WTC11 (cell line): Measurements from ENCODE around the gene RGS11. TPM values are rescaled to one million over a fixed set of nuclear protein-coding genes. Genes with fewer than 3 reads are reported as not detected.
A peak's percentile ranks its signal among the peaks of the same experiment; 100 is the strongest.

Experiments
- ATAC-seq: fragments of 200-7000 bp; cut with Tn5 transposase; 2 replicates; pipeline ENCODE4 v1.10.0; 2021; ENCODE audit warnings: mild to moderate bottlenecking, moderate library complexity
- CTCF ChIA-PET: fragments of 300-600 bp; sonication (Branson Sonifier 250); formaldehyde crosslinking; loops from one replicate; lab custom pipeline; 2021; ENCODE audit warnings: antibody characterized with exemption; lab: Charles Lee
- POLR2A ChIA-PET: fragments of 350-600 bp; sonication (Branson Sonifier 250); formaldehyde crosslinking; loops from one replicate; lab custom pipeline; 2021; ENCODE audit warnings: antibody characterized with exemption; lab: Charles Lee
- DNase-seq: peaks from one replicate; pipeline ENCODE4 v3.0.0; 2021; ENCODE audit warnings: low spot score
- H3K27ac Mint-ChIP-seq: 2 replicates; pipeline ENCODE4 v1.8.0; 2021; ENCODE audit warnings: mixed read lengths
- H3K27me3 Mint-ChIP-seq: 2 replicates; pipeline ENCODE4 v1.8.0; 2021; ENCODE audit warnings: low read depth, mild to moderate bottlenecking, moderate library complexity, mixed read lengths
- H3K36me3 Mint-ChIP-seq: 2 replicates; pipeline ENCODE4 v1.8.0; 2021; ENCODE audit warnings: mixed read lengths
- H3K4me1 Mint-ChIP-seq: 2 replicates; pipeline ENCODE4 v1.8.0; 2022; ENCODE audit warnings: mixed read lengths
- H3K4me3 Mint-ChIP-seq: 2 replicates; pipeline ENCODE4 v1.8.0; 2021; ENCODE audit warnings: mild to moderate bottlenecking, moderate library complexity, mixed read lengths
- H3K9me3 Mint-ChIP-seq: 2 replicates; pipeline ENCODE4 v1.8.0; 2021; ENCODE audit warnings: mixed read lengths
- AFF4 ChIP-seq: sonication (generic); formaldehyde crosslinking; IDR thresholded peaks from 2 replicates; pipeline ENCODE4 v1.8.1; 2023; ENCODE audit warnings: mild to moderate bottlenecking, missing genetic modification reagents, borderline replicate concordance
- CDX4 ChIP-seq: fragments of 250-450 bp; sonication (Bioruptor Pico); IDR thresholded peaks from 2 replicates; pipeline ENCODE4 v1.9.0; 2021; ENCODE audit warnings: moderate library complexity, mild to moderate bottlenecking, inconsistent platforms, borderline replicate concordance
- CREM ChIP-seq: sonication (generic); formaldehyde crosslinking; IDR thresholded peaks from 2 replicates; pipeline ENCODE4 v1.8.1; 2022; ENCODE audit warnings: mild to moderate bottlenecking, missing genetic modification reagents, moderate library complexity
- EMX1 ChIP-seq: fragments of 250-450 bp; sonication (Bioruptor Pico); IDR thresholded peaks from 2 replicates; pipeline ENCODE4 v1.8.0; 2021; ENCODE audit warnings: mild to moderate bottlenecking
- ETV6 ChIP-seq: sonication (generic); formaldehyde crosslinking; IDR thresholded peaks from 2 replicates; pipeline ENCODE4 v1.8.1; 2022; ENCODE audit warnings: mild to moderate bottlenecking, missing genetic modification reagents
- FOXP1 ChIP-seq: sonication (generic); formaldehyde crosslinking; IDR thresholded peaks from 2 replicates; pipeline ENCODE4 v1.8.0; 2022; ENCODE audit warnings: missing genetic modification reagents, mild to moderate bottlenecking, moderate library complexity, borderline replicate concordance
- IRF2 ChIP-seq: sonication (generic); formaldehyde crosslinking; IDR thresholded peaks from 2 replicates; pipeline ENCODE4 v1.8.0; 2022; ENCODE audit warnings: low read depth, missing genetic modification reagents, borderline replicate concordance
- MAX ChIP-seq: sonication (generic); formaldehyde crosslinking; IDR thresholded peaks from 2 replicates; pipeline ENCODE4 v1.8.0; 2022; ENCODE audit warnings: mild to moderate bottlenecking, missing genetic modification reagents
- MXD4 ChIP-seq: fragments of 250-450 bp; sonication (Bioruptor Pico); IDR thresholded peaks from 2 replicates; pipeline ENCODE4 v1.8.0; 2021; ENCODE audit warnings: mild to moderate bottlenecking, moderate library complexity, borderline replicate concordance
- NR2C2 ChIP-seq: sonication (generic); formaldehyde crosslinking; IDR thresholded peaks from 2 replicates; pipeline ENCODE4 v1.8.0; 2022; ENCODE audit warnings: mild to moderate bottlenecking, missing genetic modification reagents
- NR3C1 ChIP-seq: sonication (generic); formaldehyde crosslinking; conservative IDR thresholded peaks from 2 replicates; pipeline ENCODE4 v1.8.1; 2023; ENCODE audit warnings: low read depth, mild to moderate bottlenecking, missing genetic modification reagents
- OVOL2 ChIP-seq: fragments of 250-450 bp; sonication (Bioruptor Pico); IDR thresholded peaks from 2 replicates; pipeline ENCODE4 v1.9.0; 2021; ENCODE audit warnings: mild to moderate bottlenecking, borderline replicate concordance
- PREB ChIP-seq: sonication (generic); formaldehyde crosslinking; IDR thresholded peaks from 2 replicates; pipeline ENCODE4 v1.8.1; 2022; ENCODE audit warnings: mild to moderate bottlenecking, missing genetic modification reagents, moderate library complexity, borderline replicate concordance
- SMAD4 ChIP-seq: sonication (generic); formaldehyde crosslinking; IDR thresholded peaks from 2 replicates; pipeline ENCODE4 v1.8.0; 2022; ENCODE audit warnings: mild to moderate bottlenecking, missing genetic modification reagents
- TCF7 ChIP-seq: sonication (generic); formaldehyde crosslinking; IDR thresholded peaks from 2 replicates; pipeline ENCODE4 v1.8.0; 2022; ENCODE audit warnings: mild to moderate bottlenecking, low read depth, missing genetic modification reagents, moderate library complexity
- ZMAT4 ChIP-seq: fragments of 250-450 bp; sonication (Bioruptor Pico); IDR thresholded peaks from 2 replicates; pipeline ENCODE4 v1.9.0; 2021; ENCODE audit warnings: mild to moderate bottlenecking
- ZNF121 ChIP-seq: sonication (generic); formaldehyde crosslinking; IDR thresholded peaks from 2 replicates; pipeline ENCODE4 v1.8.0; 2023; ENCODE audit warnings: missing genetic modification reagents
- ZNF219 ChIP-seq: sonication (generic); formaldehyde crosslinking; IDR thresholded peaks from 2 replicates; pipeline ENCODE4 v1.8.0; 2023; ENCODE audit warnings: missing genetic modification reagents, mild to moderate bottlenecking, borderline replicate concordance
- ZNF263 ChIP-seq: sonication (generic); formaldehyde crosslinking; IDR thresholded peaks from 2 replicates; pipeline ENCODE4 v1.8.1; 2022; ENCODE audit warnings: low read depth, mild to moderate bottlenecking, moderate library complexity, missing genetic modification reagents
- ZNF317 ChIP-seq: sonication (generic); formaldehyde crosslinking; IDR thresholded peaks from 2 replicates; pipeline ENCODE4 v1.8.1; 2023; ENCODE audit warnings: low read depth, mild to moderate bottlenecking, moderate library complexity, missing genetic modification reagents, borderline replicate concordance
- ZNF425 ChIP-seq: fragments of 250-450 bp; sonication (Bioruptor Pico); conservative IDR thresholded peaks from 2 replicates; pipeline ENCODE4 v1.9.0; 2021; ENCODE audit warnings: mild to moderate bottlenecking
- ZNF671 ChIP-seq: fragments of 250-450 bp; sonication (Bioruptor Pico); IDR thresholded peaks from 2 replicates; pipeline ENCODE4 v1.8.0; 2021; ENCODE audit warnings: mild to moderate bottlenecking
- ZSCAN18 ChIP-seq: fragments of 250-450 bp; sonication (Bioruptor Pico); IDR thresholded peaks from 2 replicates; pipeline ENCODE4 v2.1.2; 2022; ENCODE audit warnings: mild to moderate bottlenecking, moderate library complexity
- total RNA-seq: library from RNA; stranded (reverse); gene quantifications from 3 replicates; pipeline ENCODE4 v1.2.3, GENCODE V29; 2021

RGS11 gene
- total RNA-seq, 1 experiment from 2014 or later = 1.8 TPM

- Mint-ChIP-seq H3K4me1 (no peaks in the 10 kb centered on the region), H3K9me3 (no peaks in the 10 kb centered on the region), H3K36me3 (peaks cover 6% of the 10 kb centered on the region; the same call in 1 of the 2 replicates), H3K27me3 (no peaks in the 10 kb centered on the region), H3K27ac (peak overlapping the region; percentile 86), H3K4me3 (no peak overlapping the region)
- ATAC-seq = no peak
- TF ChIP-seq OVOL2 (CRISPR knock-in tag) = no peak
- no peak for TF ChIP-seq EMX1 (CRISPR knock-in tag)
- TF ChIP-seq ETV6 = no peak
- TF ChIP-seq FOXP1 (CRISPR knock-in tag) = no peak
- no peak for TF ChIP-seq CREM
- ChIA-PET CTCF (interaction anchor here (2.1 kb wide), 1 partner anchor 106 kb away, joined by 5 read pairs; no protein-coding TSS in a partner anchor), POLR2A (interaction anchor here (0.6 to 0.9 kb wide), 2 partner anchors 9 to 16 kb away, joined by 3 to 4 read pairs; no protein-coding TSS in a partner anchor)
- no peak for DNase-seq
These were observed 28.7 kb downstream of the RGS11 start for GRCh38 chr16:247027-247426.

GRCh38 chr16:245105-245504, 30.6 kb downstream of the RGS11 start:
- DNase-seq (no peak), ATAC-seq (no peak)
- Mint-ChIP-seq H3K36me3 (no peaks in the 10 kb centered on the region), H3K27ac (peak overlapping the region; percentile 16), H3K4me1 (no peaks in the 10 kb centered on the region), H3K27me3 (no peaks in the 10 kb centered on the region), H3K9me3 (no peaks in the 10 kb centered on the region), H3K4me3 (no peak overlapping the region)
- ChIA-PET CTCF (interaction anchor here (0.8 to 2.1 kb wide), 2 partner anchors 74 to 108 kb away, joined by 3 to 5 read pairs; no protein-coding TSS in a partner anchor), POLR2A (no interaction called here)
- TF ChIP-seq ZNF263 (CRISPR knock-in tag) (no peak), ZNF121 (CRISPR knock-in tag) (no peak), TCF7 (CRISPR knock-in tag) (no peak), MXD4 (CRISPR knock-in tag) (no peak), CDX4 (CRISPR knock-in tag) (no peak), SMAD4 (CRISPR knock-in tag) (no peak), ZNF219 (CRISPR knock-in tag) (no peak), NR3C1 (CRISPR knock-in tag) (no peak), ZSCAN18 (no peak), NR2C2 (CRISPR knock-in tag) (no peak), ZMAT4 (CRISPR knock-in tag) (no peak), MAX (CRISPR knock-in tag) (no peak), ZNF317 (CRISPR knock-in tag) (no peak), ZNF425 (no peak), PREB (CRISPR knock-in tag) (no peak), AFF4 (CRISPR knock-in tag) (no peak), IRF2 (CRISPR knock-in tag) (no peak), ZNF671 (CRISPR knock-in tag) (no peak)
